B cell (primary cell): ENCODE results near the gene PTPN5. TPM values are rescaled to one million over a fixed set of nuclear protein-coding genes. Genes with fewer than 3 reads are reported as not detected.

Experiments
- ATAC-seq: fragments of 200-7000 bp; cut with Tn5 transposase; one replicate; pipeline ENCODE4 v1.10.0; 2021; ENCODE audit warnings: low read depth, mild to moderate bottlenecking, moderate number of reproducible peaks, moderate library complexity
- CTCF ChIA-PET: fragments of 350-600 bp; sonication (Branson Sonifier 250); formaldehyde crosslinking; loops from one replicate; lab custom pipeline; 2021; ENCODE audit warnings: antibody characterized with exemption, inconsistent platforms; lab: Charles Lee
- POLR2A ChIA-PET: fragments of 350-600 bp; sonication (Branson Sonifier 250); formaldehyde crosslinking; loops from one replicate; lab custom pipeline; 2021; ENCODE audit warnings: antibody characterized with exemption; lab: Charles Lee
- DNase-seq: peaks from one replicate; pipeline ENCODE4 v3.0.0; 2013
- H2AFZ ChIP-seq: 2 replicates; pipeline ENCODE4 v1.6.1; 2012; ENCODE audit warnings: mild to moderate bottlenecking, low read depth, low read length; ENCODE audit not compliant: insufficient read depth, poor library complexity, severe bottlenecking
- H3K27ac ChIP-seq, 2 donors: 1 replicate in 1 of 2; 2 replicates in 1 of 2; pipeline ENCODE4 v1.5.1; 2012 to 2013; ENCODE audit warnings: low read length in 2 of 2, mild to moderate bottlenecking in 2 of 2, moderate library complexity in 1 of 2
- H3K27me3 ChIP-seq, 4 experiments: fragments of 200-600 bp in 1 of 4; sonication (generic) in 1 of 4; replicated peaks in 1 of 4; 1 replicate in 2 of 4; 2 replicates in 2 of 4; pipeline versions ENCODE4 v1.6.1 to v1.7.0; 2013 to 2016; ENCODE audit warnings: low read length in 3 of 4, mild to moderate bottlenecking in 2 of 4, mixed read lengths in 1 of 4, moderate library complexity in 1 of 4; ENCODE audit not compliant: insufficient read depth in 4 of 4, control insufficient read depth in 3 of 4; ENCODE audit errors: control extremely low read depth in 1 of 4
- H3K36me3 ChIP-seq, 2 experiments: replicated peaks in 1 of 2; 1 replicate in 1 of 2; 2 replicates in 1 of 2; pipeline versions ENCODE4 v1.6.1 to v1.7.1; 2013; ENCODE audit warnings: low read length in 1 of 2; ENCODE audit not compliant: insufficient read depth in 2 of 2, control insufficient read depth in 1 of 2; ENCODE audit errors: control extremely low read depth in 1 of 2, extremely low read depth in 1 of 2
- H3K4me1 ChIP-seq, 2 donors: fragments of 200-600 bp in 1 of 2; sonication (generic) in 1 of 2; 1 replicate in 1 of 2; 2 replicates in 1 of 2; pipeline versions ENCODE4 v1.5.1 to v1.6.1; 2013 to 2017; ENCODE audit warnings: low read length in 2 of 2; ENCODE audit not compliant: control insufficient read depth in 2 of 2, insufficient read depth in 2 of 2
- H3K4me2 ChIP-seq: replicated peaks from 2 replicates; pipeline ENCODE3; 2012; ENCODE audit warnings: mild to moderate bottlenecking, low read depth, low read length; ENCODE audit not compliant: poor library complexity, severe bottlenecking
- H3K4me3 ChIP-seq, 5 experiments: fragments of 200-600 bp in 1 of 5; sonication (generic) in 1 of 5; 1 replicate in 3 of 5; 2 replicates in 2 of 5; pipeline versions ENCODE4 v1.5.1 to v1.7.0; 2011 to 2016; ENCODE audit warnings: low read length in 4 of 5, mild to moderate bottlenecking in 4 of 5, low read depth in 2 of 5, control low read depth in 1 of 5, moderate library complexity in 1 of 5; ENCODE audit not compliant: insufficient read depth in 1 of 5; ENCODE audit errors: control extremely low read depth in 1 of 5, extremely low read depth in 1 of 5
- H3K79me2 ChIP-seq: fragments of 200-600 bp; sonication (generic); one replicate; pipeline ENCODE4 v1.6.0; 2016; ENCODE audit warnings: low read length; ENCODE audit not compliant: control insufficient read depth, insufficient read depth
- H3K9ac ChIP-seq: fragments of 200-600 bp; sonication (generic); 2 replicates; pipeline ENCODE4 v1.6.1; 2017; ENCODE audit warnings: mild to moderate bottlenecking, low read length, moderate library complexity
- H3K9me3 ChIP-seq, 3 donors: one replicate each; pipeline versions ENCODE4 v1.6.1 to v1.7.1; 2013; ENCODE audit warnings: low read length in 2 of 3; ENCODE audit not compliant: control insufficient read depth in 2 of 3, insufficient read depth in 1 of 3; ENCODE audit errors: control extremely low read depth in 1 of 3
- H4K20me1 ChIP-seq: 2 replicates; pipeline ENCODE4 v1.6.0; 2012; ENCODE audit warnings: mild to moderate bottlenecking, low read length; ENCODE audit not compliant: insufficient read depth, control insufficient read depth, poor library complexity, severe bottlenecking
- H3K27ac Mint-ChIP-seq: one replicate; pipeline ENCODE4 v1.8.0; 2021; ENCODE audit warnings: mixed read lengths
- H3K27me3 Mint-ChIP-seq: one replicate; pipeline ENCODE4 v1.8.0; 2021; ENCODE audit warnings: mixed read lengths
- H3K4me1 Mint-ChIP-seq: one replicate; pipeline ENCODE4 v1.8.0; 2021; ENCODE audit warnings: mixed read lengths
- H3K4me3 Mint-ChIP-seq: one replicate; pipeline ENCODE4 v1.8.0; 2021; ENCODE audit warnings: mixed read lengths
- H3K9me3 Mint-ChIP-seq: one replicate; pipeline ENCODE4 v1.8.0; 2022; ENCODE audit warnings: mixed read lengths; ENCODE audit not compliant: insufficient read depth
- EZH2 ChIP-seq: IDR thresholded peaks from 2 replicates; pipeline ENCODE4 v1.6.1; 2012; ENCODE audit warnings: borderline replicate concordance, low read depth, mild to moderate bottlenecking, moderate library complexity, low read length; ENCODE audit not compliant: insufficient read depth, poor library complexity, severe bottlenecking
- WGBS: methylation state at CpG from one replicate; pipeline ENCODE4 v1.1.5; 2013; ENCODE audit warnings: missing lambda C conversion rate; ENCODE audit not compliant: insufficient coverage; 5-methylcytosine and 5-hydroxymethylcytosine counted together
- intact Hi-C: fragments of 100-400 bp; cut with micrococcal nuclease; formaldehyde crosslinking; loops from one replicate; pipeline ENCODE4 v1.10.0; 2022
- polyA plus RNA-seq: library from polyadenylated mRNA; depleted of rRNA; stranded (reverse); fragments of >200 nt; gene quantifications from 2 replicates; pipeline ENCODE4 v1.2.3, GENCODE V29; 2012
- total RNA-seq, 2 donors: library from RNA; stranded (reverse); fragments of 120-200 nt in 1 of 2; gene quantifications; 1 replicate in 1 of 2; 2 replicates in 1 of 2; pipeline versions ENCODE4 v1.2.3 to v1.2.4, GENCODE V29; 2013 to 2022
- TF ChIP-seq, protein P1 (sequence below): fragments of 200-600 bp; IDR thresholded peaks from one replicate; pipeline ENCODE4 v1.8.0; 2022; ENCODE audit warnings: antibody characterized with exemption, mild to moderate bottlenecking

PTPN5 gene
- total and polyA plus RNA-seq, 2 donors (not counting 1 experiment from before 2014, with no cell fraction given) = not detected

DNA sequence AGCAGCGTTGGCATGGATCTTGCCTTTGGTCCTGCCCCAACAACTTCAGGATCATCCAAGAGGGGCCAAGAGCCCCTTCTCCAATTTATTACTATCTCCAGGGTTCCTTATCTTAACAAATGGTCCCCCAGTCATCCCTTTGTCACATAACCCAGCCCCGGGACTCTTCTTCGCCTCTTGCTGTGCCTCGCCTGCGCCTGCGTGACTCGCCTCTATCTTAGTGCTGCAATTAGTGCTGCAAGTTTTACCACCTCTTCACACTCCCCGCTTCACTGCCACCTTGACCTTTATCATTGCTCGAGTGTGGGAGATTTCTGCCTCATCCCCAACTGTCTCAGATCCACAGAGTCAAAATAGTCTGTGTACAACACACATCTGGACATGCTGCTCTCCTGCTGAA lies 61.6 kb downstream of the PTPN5 start:
- H3K27ac ChIP-seq = no peak overlapping the region
- H4K20me1 ChIP-seq = no peaks in the 10 kb centered on the region
- H3K4me3 Mint-ChIP-seq = no peak overlapping the region
- peaks cover 2% of the 10 kb centered on the region for H3K27me3 Mint-ChIP-seq
- intact Hi-C loops = loop anchor here (5.0 kb wide), 1 partner anchor 488 kb away; no protein-coding TSS in a partner anchor
- no peak overlapping the region for H2AFZ ChIP-seq
- no peaks in the 10 kb centered on the region for H3K9me3 ChIP-seq
- no peak for DNase-seq
- H3K9me3 Mint-ChIP-seq = no peaks in the 10 kb centered on the region
- CTCF ChIA-PET = interaction anchor here (1.1 to 7.8 kb wide), 5 partner anchors 8 to 617 kb away, joined by 3 to 92 read pairs (median 18); no protein-coding TSS in a partner anchor
- H3K27ac Mint-ChIP-seq = no peak overlapping the region
- no peak overlapping the region for H3K4me2 ChIP-seq
- no peak for ATAC-seq
- H3K36me3 ChIP-seq = no peaks in the 10 kb centered on the region
- no peak overlapping the region for H3K9ac ChIP-seq
- POLR2A ChIA-PET = no interaction called here
- TF ChIP-seq EZH2 = no peak
- TF ChIP-seq, protein P1, sequence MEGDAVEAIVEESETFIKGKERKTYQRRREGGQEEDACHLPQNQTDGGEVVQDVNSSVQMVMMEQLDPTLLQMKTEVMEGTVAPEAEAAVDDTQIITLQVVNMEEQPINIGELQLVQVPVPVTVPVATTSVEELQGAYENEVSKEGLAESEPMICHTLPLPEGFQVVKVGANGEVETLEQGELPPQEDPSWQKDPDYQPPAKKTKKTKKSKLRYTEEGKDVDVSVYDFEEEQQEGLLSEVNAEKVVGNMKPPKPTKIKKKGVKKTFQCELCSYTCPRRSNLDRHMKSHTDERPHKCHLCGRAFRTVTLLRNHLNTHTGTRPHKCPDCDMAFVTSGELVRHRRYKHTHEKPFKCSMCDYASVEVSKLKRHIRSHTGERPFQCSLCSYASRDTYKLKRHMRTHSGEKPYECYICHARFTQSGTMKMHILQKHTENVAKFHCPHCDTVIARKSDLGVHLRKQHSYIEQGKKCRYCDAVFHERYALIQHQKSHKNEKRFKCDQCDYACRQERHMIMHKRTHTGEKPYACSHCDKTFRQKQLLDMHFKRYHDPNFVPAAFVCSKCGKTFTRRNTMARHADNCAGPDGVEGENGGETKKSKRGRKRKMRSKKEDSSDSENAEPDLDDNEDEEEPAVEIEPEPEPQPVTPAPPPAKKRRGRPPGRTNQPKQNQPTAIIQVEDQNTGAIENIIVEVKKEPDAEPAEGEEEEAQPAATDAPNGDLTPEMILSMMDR = no peak
- H3K4me1 ChIP-seq = peaks cover 12 to 17% of the 10 kb centered on the region in 2 donors
- WGBS = 93% methylated on average over 9 of the region's 9 CpGs
- peaks cover 0 to 3% (median 0%) of the 10 kb centered on the region in 4 experiments for H3K27me3 ChIP-seq
- peaks cover 15% of the 10 kb centered on the region for H3K4me1 Mint-ChIP-seq
- no peaks in the 10 kb centered on the region for H3K79me2 ChIP-seq
- H3K4me3 ChIP-seq = no peak overlapping the region

DNA sequence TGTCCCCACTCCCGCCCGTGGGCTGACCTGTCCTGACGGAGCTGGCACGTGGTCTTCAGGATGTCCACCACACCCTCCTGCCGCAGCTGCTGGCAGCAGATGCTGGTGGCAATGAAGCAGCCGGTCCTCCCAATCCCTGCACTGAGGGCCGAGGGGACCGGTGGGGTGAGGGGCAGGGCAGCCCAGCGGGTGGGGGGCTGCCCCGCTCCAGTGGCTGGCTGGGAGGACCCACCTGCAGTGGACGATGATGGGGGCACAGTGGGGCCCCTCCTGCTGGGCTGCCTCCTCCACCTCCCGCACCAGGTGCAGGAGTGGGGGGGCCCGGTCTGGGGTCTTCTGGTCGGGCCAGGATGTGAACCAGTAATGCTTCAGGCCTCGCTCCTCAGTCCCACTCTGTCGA lies 62.2 kb downstream of the PTPN5 start:
- ChIA-PET CTCF (interaction anchor here (1.4 to 7.8 kb wide), 4 partner anchors 7 to 613 kb away, joined by 5 to 92 read pairs (median 34); no protein-coding TSS in a partner anchor), POLR2A (no interaction called here)
- Histone ChIP-seq H3K36me3 (no peaks in the 10 kb centered on the region), H3K9ac (no peak overlapping the region), H3K27me3 (peaks cover 0 to 3% (median 0%) of the 10 kb centered on the region in 4 experiments), H3K79me2 (no peaks in the 10 kb centered on the region), H3K4me3 (no peak overlapping the region), H2AFZ (no peak overlapping the region), H3K4me1 (peaks cover 12 to 17% of the 10 kb centered on the region in 2 donors), H3K9me3 (no peaks in the 10 kb centered on the region), H4K20me1 (no peaks in the 10 kb centered on the region), H3K4me2 (no peak overlapping the region), H3K27ac (no peak overlapping the region)
- H3K4me1 Mint-ChIP-seq = peaks cover 15% of the 10 kb centered on the region
- intact Hi-C loops = loop anchor here (10.0 kb wide), 1 partner anchor 335 kb away; the partner anchor contains the start of gene LDHA
- no peak overlapping the region for H3K4me3 Mint-ChIP-seq
- no peak overlapping the region for H3K27ac Mint-ChIP-seq
- DNase-seq (no peak), ATAC-seq (no peak)
- no peaks in the 10 kb centered on the region for H3K9me3 Mint-ChIP-seq
- no peaks in the 10 kb centered on the region for H3K27me3 Mint-ChIP-seq
- 97% methylated on average over 16 of the region's 16 CpGs for WGBS
- TF ChIP-seq, protein P1 = no peak
- TF ChIP-seq EZH2 = no peak
